GM19438 (cell line): ENCODE results near the gene ULK2.
"Not testable (repeated sequence)": the region's sequence is repeated elsewhere in the genome, so short reads cannot be mapped to it uniquely, and the experiment has no call there.

ENCODE experiments used
- ATAC-seq: cut with Tn5 transposase; IDR thresholded peaks from one replicate; pipeline ENCODE4 v1.9.1; 2021; ENCODE audit warnings: low read depth; ENCODE audit not compliant: unreplicated experiment

Gene ULK2

DNA sequence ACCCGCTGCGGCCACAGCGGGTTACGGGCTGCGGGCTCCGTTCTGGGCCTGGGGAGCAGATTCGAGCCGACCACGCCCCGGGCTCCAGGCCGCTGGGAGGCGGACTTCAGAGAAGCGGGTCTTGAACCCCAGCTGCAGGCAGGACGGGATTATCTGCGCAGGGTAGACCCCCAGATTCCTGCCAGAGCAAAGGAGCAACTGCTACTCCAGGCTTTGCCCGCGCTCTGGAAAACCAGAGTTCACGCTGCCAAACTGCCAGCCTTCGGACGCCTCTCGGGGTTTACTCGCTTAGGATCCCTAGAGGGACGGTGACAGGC lies 301 bp upstream of the ULK2 start:
- no peak for ATAC-seq

DNA sequence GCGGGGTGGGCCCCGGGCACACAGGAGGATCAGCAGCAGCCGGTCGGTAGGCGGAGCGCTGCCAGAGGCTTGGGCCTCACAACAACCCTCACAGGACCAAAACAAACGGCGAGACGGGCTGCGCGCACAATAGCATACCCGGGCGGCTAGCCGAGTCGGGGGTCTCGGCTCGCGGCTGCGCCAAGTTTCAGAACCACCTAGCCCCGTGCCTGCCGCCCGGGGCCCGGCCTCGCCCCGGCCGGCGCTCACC lies 732 bp downstream of the ULK2 start:
- no peak for ATAC-seq

DNA sequence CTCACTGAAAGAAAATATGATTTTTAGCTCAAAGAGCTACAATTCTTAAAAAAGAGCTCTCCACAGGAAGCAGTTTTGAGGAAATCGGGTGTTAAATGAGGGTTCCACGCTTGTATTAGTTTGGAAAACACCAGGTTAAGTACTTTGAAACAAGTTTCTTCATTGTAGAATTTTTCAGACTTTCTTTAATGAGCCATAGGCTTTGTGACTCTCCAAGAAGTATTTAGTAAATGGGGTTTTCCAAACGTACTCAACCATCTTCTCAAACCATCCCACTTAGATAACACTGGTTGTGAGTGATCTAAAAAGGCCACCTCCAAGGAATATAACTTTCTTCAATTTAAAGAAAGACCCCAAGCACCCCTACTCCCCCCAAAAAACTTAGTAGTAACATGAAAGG lies 2.7 kb downstream of the ULK2 start:
- no peak for ATAC-seq

DNA sequence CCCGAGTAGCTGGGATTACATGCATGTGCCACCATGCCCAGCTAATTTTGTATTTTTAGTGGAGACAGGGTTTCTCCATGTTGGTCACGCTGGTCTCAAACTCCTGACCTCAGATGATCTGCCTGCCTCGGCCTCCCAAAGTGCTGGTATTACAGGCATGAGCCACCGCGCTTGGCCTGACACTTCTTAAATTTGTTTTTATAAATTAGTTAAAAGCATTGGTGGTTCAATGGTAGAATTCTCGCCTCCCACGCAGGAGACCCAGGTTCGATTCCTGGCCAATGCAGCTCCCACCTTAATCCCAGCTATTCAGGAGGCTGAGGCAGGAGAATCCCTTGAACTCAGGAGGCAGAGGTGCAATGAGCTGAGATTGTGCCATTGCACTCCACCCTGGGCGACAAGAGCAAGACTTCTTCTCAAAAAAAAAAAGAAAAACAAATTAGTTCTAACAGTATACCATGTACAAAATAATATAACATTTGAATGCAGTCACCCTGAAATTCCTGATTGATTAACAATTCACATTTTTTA lies 7.0 kb downstream of the ULK2 start:
- ATAC-seq = not testable (repeated sequence)

DNA sequence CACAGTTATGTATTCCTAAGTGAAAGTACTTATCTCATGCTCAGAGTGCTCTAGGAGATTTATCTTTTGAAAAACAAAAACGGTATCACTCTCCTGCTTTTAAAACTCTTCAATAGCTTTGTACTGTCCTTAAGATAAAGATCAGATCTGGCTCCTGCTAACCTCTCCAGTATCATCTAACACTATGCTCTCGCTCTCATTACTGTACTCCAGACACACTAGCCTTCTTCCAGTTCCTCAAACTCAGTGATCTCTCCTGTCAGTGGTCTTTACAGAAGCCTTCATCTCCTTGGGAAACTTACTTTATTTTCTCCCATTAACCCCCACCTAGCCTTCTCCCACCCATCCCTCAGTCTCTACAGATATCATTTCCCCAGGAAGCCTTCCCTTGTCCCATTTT lies 10.1 kb downstream of the ULK2 start:
- ATAC-seq = no peak

DNA sequence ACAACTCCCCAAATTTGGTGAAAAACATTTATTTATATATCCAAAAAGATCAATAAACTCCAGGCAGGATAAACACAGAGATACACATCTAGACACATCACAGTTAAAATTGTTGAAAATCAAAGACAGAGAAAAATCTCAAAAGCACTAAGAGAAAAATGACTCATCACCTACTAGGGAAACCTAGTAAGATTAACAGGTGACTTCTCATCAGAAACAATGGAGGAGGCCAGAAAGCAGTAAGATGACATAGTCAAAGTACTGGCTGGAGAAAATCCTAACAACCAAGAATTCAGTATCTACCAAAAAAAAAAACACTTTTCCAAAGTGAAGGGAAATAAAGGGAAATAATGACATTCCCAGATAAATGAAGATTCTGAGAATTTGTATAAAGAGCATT lies 33.8 kb downstream of the ULK2 start:
- ATAC-seq = no peak

DNA sequence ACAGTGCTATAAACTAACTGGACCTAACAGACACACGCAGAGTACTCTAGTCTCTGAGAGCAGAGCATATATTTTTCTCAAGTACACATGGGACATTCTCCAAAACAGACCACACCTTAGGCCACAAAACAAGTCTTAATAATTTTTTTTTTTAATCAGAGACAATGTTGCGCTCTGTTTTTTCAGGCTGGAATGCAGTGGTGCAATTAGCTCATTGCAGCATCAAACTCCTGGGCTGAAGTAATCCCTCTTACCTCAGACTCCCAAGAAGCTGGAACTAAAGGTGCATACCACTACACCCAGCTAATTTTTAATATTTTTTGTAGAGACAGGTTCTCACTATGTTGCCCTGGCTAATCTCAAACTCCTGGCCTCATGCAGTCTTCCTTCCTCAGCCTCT lies 37.7 kb downstream of the ULK2 start:
- ATAC-seq = no peak

DNA sequence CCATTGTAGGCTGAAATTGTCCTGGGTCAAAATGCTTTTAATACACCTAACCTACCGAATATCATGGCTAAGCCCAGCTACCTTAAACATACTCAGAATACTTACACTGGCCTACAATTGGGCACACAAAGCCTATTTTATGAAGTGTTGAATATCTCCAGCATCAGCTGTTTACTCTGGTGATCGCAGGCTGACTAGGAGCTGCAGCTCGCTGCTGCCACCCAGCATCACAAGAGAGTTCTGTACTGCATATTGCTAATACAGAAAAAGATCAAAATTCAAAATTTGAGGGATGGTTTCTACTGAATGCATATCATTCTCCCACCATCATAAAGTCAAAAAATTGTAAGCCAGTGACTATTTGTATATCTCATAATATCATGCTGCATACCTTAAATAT lies 55.3 kb downstream of the ULK2 start:
- ATAC-seq = no peak

DNA sequence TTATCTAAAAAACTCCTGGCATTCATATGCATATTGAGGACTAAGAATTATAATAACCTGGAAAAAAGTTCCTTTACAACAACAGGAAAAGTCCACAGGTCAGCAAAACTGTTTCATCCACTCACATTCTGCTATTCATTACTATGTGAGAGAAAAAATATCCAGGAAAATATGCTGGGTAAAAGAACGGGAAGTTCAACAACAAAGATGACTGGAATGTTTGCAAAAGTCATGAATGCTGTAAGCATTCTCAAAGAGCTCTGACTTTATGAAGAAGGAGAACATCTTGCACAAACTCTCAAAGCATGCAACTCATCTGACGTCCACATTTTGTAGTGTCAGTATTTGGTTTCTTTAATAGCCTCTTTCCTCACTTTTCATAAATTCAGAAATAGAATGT lies 62.7 kb downstream of the ULK2 start:
- no peak for ATAC-seq

DNA sequence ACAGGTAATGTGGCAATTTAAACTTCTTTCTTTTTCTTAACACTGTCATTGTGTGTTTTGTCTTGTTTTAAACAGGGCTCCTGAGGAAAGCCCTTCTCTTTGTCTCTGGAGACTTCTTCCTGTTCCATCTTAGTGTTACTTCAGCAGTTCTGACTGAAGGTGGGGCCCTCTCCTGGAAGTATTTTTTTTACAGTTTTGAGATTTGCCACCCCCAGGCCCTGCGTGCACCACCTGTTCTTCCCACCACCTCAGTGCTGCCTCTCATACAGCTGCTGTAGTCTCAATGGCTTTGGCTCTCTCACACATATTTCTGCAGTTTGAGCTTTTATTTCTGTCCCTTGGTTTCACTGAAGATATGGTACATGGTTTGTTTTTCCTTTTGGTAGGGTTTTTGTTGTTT lies 67.2 kb downstream of the ULK2 start:
- ATAC-seq = no peak

DNA sequence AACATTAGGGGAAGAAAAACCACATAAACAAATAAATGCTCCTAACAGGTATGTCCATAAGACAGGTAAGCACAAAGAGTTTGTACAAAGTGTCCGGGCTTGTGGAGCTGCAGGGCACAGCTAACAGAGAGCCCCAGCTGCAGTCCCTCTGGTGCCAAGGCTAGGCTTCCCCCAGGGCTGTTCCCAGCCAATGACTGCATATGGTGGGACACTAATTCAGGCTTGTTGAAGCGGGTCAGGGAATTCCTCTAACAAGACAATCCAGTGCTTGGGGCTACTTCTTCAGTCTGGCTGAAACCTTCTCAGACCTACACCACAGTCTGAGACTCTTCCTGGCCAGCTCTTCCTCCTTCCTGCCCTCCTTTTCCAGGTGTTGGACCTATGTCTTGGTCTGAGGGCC lies 67.9 kb downstream of the ULK2 start:
- no peak for ATAC-seq

DNA sequence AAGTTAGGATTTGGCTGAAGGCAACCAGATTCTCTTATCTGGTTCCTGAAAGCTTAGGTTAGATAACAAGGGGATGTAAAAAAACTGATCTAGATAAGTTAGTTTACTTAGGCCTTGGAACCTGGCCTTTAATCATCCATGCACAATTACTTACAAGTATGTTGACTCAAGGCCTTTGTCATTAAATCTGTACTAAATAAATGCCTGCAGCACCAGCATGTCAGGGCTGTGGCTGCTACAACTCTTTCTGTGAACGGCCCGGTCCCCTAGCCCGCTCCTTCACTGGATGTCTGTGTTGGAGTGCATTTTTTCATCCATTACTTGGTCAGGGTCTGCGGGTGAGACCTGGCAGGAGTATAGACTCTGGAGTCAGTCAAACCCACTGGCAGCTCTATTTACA lies 71.3 kb downstream of the ULK2 start:
- ATAC-seq = no peak

DNA sequence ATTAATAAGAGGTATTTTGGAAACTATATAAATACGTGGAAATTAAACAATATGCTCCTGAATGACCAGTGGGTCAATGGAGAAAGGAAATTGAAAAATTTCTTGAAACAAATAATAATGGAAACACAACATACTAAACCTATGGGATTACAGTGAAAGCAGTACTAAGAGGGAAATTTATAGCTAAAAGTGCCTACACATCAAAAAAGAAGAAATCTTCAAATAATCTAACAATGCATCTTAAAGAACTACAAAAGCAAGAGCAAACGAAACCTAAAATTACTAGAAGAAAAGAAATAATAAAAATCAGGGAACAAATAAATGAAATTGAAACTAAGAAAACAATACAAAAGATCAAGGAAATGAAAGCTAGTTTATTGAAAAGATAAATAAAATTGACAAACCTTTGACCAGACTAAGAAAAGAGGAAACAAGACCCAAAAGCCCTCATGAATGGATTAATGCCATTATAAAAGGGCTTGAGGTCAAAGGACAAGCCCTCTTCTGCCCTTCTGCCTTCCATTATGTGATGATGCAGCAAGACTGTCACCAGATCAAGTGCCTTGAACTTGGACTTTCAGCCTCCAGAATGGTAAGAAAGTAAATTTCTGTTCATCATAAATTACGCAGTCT lies 75.7 kb downstream of the ULK2 start:
- no peak for ATAC-seq

DNA sequence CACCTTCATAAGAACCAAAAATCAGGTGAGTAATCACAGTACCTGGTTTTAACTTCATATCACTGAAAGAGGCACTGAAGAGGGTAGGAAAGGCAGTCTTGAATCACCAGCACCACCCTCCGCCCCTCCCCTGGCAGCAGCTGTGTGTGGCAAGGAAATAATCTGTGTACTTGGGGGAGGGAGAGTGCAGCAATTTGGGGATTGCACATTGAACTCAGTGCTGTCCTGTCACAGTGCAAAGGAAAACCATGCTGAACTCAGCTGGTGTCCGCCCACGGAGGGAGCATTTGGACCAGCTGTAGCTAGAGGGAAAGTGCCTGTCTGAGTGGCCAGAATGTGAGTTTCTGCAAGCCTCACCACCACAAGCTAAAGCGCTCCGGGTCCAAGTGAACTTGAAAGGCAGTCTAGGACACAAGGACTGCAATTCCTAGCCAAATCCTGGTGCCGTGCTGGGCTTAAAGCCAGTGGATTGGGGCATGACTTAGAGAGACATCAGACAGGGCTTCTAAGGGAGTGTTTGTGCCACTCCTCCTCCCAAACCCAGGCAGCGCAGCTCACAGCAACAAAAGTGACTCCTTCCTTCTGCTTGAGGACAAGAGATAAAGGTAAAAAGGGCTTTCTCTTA lies 79.9 kb downstream of the ULK2 start:
- ATAC-seq = no peak

DNA sequence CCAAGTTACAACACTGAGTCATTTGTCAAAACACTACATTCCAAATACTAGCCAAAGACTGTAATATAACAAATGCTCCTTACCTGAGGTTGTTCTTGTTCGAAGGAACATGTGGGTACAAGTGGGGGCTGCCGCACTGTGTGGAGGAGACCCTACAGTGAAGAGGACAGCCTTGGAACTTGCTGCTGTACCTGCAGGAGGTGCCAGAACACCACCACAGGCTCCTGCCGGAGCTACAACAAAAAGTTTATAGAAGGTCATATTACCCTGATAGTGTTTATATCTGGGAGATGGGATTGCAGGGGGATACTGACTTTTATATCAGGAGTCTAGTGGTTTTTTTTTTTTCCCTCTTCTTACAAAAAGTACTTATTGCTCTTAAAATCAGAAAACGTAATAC lies 81.9 kb downstream of the ULK2 start:
- ATAC-seq = no peak

DNA sequence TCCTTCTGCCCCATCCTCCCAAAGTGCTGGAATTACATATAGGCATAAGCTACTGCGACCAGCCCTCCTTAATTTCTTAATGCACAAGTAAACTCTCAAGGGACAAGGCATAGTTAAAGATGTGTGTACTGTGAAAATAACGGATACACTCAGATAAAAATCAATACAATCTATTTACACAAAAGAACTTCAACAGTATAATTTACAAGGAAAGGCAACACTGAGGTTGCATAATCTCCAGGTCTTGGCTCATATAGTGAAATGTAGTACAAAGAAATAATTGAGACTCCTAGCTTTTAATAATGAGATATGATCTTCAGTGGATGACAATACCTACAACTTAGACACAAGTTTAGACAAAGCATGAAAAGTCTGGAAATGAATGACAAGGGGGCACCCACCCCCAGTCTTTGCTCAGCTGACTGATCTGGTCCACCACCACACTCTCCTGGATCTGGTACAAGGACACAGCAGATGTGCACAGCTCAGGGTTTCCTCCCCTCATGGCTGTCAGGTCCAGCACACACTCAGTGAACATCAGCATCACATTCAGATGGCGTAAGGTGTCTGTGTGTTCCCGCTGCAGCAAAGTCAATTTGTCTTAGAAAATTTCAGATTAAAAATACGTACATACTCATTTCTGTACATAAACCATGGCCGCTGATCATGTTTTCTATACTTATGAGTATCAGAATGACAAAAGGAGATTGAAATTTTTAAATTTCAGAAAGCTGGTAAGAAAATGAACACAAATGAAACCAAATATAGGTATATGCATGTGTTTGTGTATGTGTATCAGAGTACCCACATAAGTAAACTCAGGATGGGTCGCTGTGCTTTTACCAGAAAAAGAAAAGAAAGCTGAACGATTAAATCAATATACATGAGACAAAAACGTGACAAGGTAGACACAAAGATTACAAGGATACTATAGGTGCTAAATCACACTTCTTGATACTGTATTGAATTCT lies 86.0 kb downstream of the ULK2 start:
- ATAC-seq = no peak

DNA sequence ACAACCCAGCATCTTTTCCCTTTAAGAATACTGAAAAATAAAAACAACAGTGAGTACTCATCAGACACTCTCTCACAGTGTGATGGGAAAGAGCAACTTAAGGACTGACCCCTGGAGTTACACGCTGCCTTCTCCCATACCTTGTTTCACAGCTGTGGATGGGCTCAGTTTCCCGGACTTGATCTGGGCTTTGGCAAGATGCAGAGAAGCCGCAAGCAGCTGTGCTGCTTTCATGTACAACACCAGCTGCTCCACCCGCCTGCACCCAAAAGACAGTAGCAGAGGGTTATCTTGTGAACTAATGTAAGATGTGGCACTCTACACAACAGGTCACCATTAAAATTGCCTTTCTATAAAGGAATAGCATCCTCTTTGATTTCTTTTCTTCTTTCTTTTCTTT lies 86.9 kb downstream of the ULK2 start:
- no peak for ATAC-seq

DNA sequence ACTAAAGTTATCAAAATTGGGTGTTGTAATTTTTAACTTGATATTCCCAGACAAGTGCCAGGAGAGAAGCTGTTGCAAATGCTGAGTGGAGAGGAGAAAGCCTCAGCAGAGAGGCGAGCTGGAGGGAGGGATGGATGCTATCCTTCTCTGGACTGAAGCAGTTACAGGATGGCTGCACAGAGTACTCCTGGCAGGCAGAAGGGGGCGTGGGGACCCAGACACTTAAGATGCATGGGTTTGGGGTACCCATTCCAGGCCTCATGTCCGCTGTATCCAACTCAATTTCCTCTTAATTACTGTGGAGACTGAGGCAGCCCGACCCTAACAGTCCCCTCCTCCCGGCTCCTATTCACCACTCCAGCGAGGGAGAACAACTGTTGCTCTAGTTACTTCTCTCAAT lies 94.2 kb downstream of the ULK2 start:
- ATAC-seq = no peak

DNA sequence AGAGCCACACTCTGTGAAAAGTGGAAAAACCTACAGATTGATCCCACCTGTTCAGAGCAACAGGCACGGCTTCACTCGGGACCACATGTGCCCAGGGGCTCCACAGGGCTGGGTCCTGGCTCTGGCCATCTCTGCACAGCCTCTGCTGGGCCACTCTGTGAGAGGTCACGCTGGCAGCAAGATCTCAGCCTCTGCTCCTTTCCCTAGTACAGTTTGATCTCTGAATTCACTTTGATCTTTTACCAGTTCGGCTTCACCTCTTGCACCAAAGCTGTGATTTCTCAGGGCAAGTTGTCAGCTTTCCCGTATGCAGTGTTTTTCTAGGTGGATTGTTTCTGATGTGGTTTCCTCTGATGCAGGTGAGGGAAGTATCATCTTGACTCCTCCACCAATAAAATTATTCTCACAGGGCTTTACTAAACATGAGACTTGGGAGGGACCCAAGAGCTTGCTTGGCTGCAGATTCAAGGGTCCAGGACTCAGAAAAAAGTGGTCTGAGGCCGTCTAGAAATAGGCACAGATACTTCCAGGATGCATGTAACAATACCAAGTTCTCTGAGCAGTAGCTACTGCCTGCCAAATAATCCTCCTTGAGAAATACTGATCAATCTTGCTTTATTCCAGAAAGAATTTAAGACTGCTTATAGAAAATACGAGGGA lies 95.6 kb downstream of the ULK2 start:
- ATAC-seq = no peak

DNA sequence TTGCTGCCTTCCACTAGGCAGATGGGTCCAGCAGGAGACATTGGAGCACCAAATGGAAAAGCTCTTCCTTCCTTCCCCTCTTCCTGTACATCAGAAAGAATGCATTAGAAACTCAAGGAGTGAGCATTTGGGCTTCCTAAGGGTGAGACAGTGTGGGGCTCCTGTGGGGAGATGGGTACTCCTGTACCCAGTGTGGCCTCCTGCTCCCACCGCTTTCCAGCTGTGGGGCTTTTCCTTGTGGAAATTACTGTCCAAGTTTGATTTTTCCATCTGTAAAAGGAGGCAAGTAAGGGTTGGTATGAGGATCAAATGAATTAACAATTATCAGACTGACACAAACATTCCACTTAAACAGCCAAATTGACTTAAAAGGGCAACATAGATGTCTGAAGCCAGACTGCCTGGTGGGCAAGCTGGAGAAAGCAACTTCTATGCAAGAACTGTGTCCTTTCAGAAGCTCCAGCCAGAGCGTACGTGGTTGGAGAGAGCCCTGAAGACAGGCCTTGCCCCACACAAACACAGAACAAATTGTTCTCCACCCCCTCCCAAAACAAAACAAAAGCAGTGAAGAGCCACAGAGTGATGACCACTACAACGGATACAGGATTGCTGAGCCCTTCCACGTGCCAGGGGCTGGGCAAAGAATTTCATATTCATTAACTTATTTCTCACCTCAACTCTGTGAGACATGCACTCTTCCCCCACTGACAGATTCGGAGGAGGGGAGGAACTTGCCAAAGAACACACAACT lies 96.6 kb downstream of the ULK2 start:
- ATAC-seq = no peak
